K562 (cell line): ENCODE data around the gene TNIP2. TPM values are rescaled to one million over a fixed set of nuclear protein-coding genes. Genes with fewer than 3 reads are reported as not detected.

Experiments used
- ATAC-seq: fragments of 200-7000 bp; cut with Tn5 transposase; 3 replicates; pipeline ENCODE4 v1.9.1; 2020; ENCODE audit warnings: moderate library complexity
- BruUV-seq: library from RNA; stranded (reverse); fragments of 400-500 nt; replicated peaks from 2 replicates; lab custom pipeline; 2021; lab: Mats Ljungman, UMichigan
- CTCF ChIA-PET: fragments of 300-600 bp; formaldehyde crosslinking; extraction: SDS; loops from one replicate; lab custom pipeline; 2021; ENCODE audit warnings: low intra/inter-chr PET ratio; lab: Yijun Ruan, JAX
- POLR2A ChIA-PET: fragments of 300-600, 350-650 bp; sonication (Branson Sonifier 250); formaldehyde crosslinking; extraction: SDS; loops from one replicate; lab custom pipeline; 2021; ENCODE audit warnings: antibody characterized with exemption, inconsistent platforms; lab: Yijun Ruan, JAX
- DNase-seq, 4 experiments: peaks; one replicate each; pipeline versions ENCODE4 v3.0.0 to v3.0.0-alpha.2; 2011 to 2018; ENCODE audit warnings: low spot score in 3 of 4, mixed read lengths in 3 of 4; ENCODE audit errors: extremely low read depth in 1 of 4
- FAIRE-seq: peaks from 2 replicates; lab custom pipeline; 2011; peaks lifted over from hg19 to GRCh38; lab: Jason Lieb, UNC
- H2AFZ ChIP-seq: 2 replicates; pipeline ENCODE4 v1.6.0; 2011; ENCODE audit warnings: low read depth, low read length, control low read depth, inconsistent platforms
- H3K27ac ChIP-seq: fragments of 200-600 bp; 3 replicates; pipeline ENCODE4 v1.8.0; 2011; ENCODE audit warnings: low read depth, mild to moderate bottlenecking, control low read depth, inconsistent platforms, low read length, moderate library complexity, mixed read lengths; ENCODE audit errors: extremely low read depth
- H3K27me3 ChIP-seq, 2 experiments: fragments of 300-600 bp in 1 of 2; 2 replicates in 1 of 2; 3 replicates in 1 of 2; pipeline versions ENCODE4 v1.6.0 to v1.8.0; 2011; ENCODE audit warnings: inconsistent platforms in 2 of 2, low read length in 2 of 2, mild to moderate bottlenecking in 1 of 2, mixed read lengths in 1 of 2, moderate library complexity in 1 of 2; ENCODE audit not compliant: control insufficient read depth in 2 of 2, insufficient read depth in 2 of 2
- H3K36me3 ChIP-seq: fragments of 300-600 bp; 3 replicates; pipeline ENCODE4 v1.8.0; 2011; ENCODE audit warnings: mild to moderate bottlenecking, low read length, inconsistent platforms; ENCODE audit not compliant: control insufficient read depth, insufficient read depth
- H3K4me1 ChIP-seq, 2 experiments: fragments of 200-600 bp in 1 of 2; replicated peaks in 1 of 2; 2 replicates in 1 of 2; 3 replicates in 1 of 2; pipeline versions ENCODE4 v1.5.1 to v1.8.0; 2011; ENCODE audit warnings: inconsistent platforms in 2 of 2, low read length in 2 of 2, mild to moderate bottlenecking in 1 of 2, mixed read lengths in 1 of 2, moderate library complexity in 1 of 2; ENCODE audit not compliant: control insufficient read depth in 2 of 2, insufficient read depth in 2 of 2
- H3K4me2 ChIP-seq: 2 replicates; pipeline ENCODE4 v1.6.1; 2011; ENCODE audit warnings: low read length, control low read depth, inconsistent platforms, mixed read lengths; ENCODE audit not compliant: insufficient read depth
- H3K4me3 ChIP-seq: fragments of 200-600 bp; sonication (generic), shearing (Covaris generic); 2 replicates; pipeline ENCODE4 v1.5.1; 2016; ENCODE audit warnings: control low read depth, inconsistent platforms
- H3K79me2 ChIP-seq: fragments of 200-600 bp; 3 replicates; pipeline ENCODE4 v1.8.0; 2011; ENCODE audit warnings: low read length, inconsistent platforms; ENCODE audit not compliant: control insufficient read depth, insufficient read depth
- H3K9ac ChIP-seq, 2 experiments: 2 replicates each; pipeline versions ENCODE4 v1.6.0 to v1.6.1; 2011; ENCODE audit warnings: low read depth in 2 of 2, low read length in 2 of 2, control low read depth in 1 of 2, inconsistent platforms in 1 of 2, mild to moderate bottlenecking in 1 of 2, mixed read lengths in 1 of 2; ENCODE audit not compliant: insufficient read depth in 1 of 2
- H3K9me1 ChIP-seq: one replicate; pipeline ENCODE4 v1.6.0; 2011; ENCODE audit warnings: inconsistent platforms, mild to moderate bottlenecking, low read length, moderate library complexity; ENCODE audit not compliant: control insufficient read depth, insufficient read depth
- H3K9me3 ChIP-seq: replicated peaks from 2 replicates; pipeline ENCODE4 v1.5.1; 2011; ENCODE audit warnings: low read depth, low read length, inconsistent platforms; ENCODE audit not compliant: control insufficient read depth, insufficient read depth
- H4K20me1 ChIP-seq: replicated peaks from 2 replicates; pipeline ENCODE4 v1.6.1; 2011; ENCODE audit warnings: low read length, inconsistent platforms, mixed read lengths; ENCODE audit not compliant: control insufficient read depth, insufficient read depth
- ARID3B ChIP-seq: fragments of 250-450 bp; sonication (Bioruptor Pico); IDR thresholded peaks from 2 replicates; pipeline ENCODE4 v1.4.0; 2020; ENCODE audit warnings: borderline replicate concordance
- KDM4B ChIP-seq, 2 experiments: fragments of 450-650 bp in 1 of 2; sonication (generic) in 1 of 2; IDR thresholded peaks; 2 replicates each; pipeline ENCODE4 v1.6.1; 2016 to 2017; ENCODE audit warnings: borderline replicate concordance in 2 of 2, antibody characterized with exemption in 1 of 2, low read depth in 1 of 2, mild to moderate bottlenecking in 1 of 2
- MAFG ChIP-seq: fragments of 450-650 bp; conservative IDR thresholded peaks from 2 replicates; pipeline ENCODE4 v1.6.1; 2016; ENCODE audit warnings: missing genetic modification characterization, missing compliant biosample characterization
- MTF1 ChIP-seq: fragments of 250-450 bp; sonication (Bioruptor Pico); IDR thresholded peaks from 2 replicates; pipeline ENCODE4 v1.9.0; 2021; ENCODE audit warnings: moderate library complexity, mild to moderate bottlenecking, inconsistent platforms, borderline replicate concordance
- POU5F1 ChIP-seq: fragments of 150-350 bp; IDR thresholded peaks from 2 replicates; pipeline ENCODE4 v1.6.1; 2014; ENCODE audit warnings: borderline replicate concordance, low read length, low read depth, mild to moderate bottlenecking; ENCODE audit not compliant: partially characterized antibody
- SREBF1 ChIP-seq: fragments of 150-350 bp; IDR thresholded peaks from 2 replicates; pipeline ENCODE4 v1.6.1; 2014; ENCODE audit warnings: antibody characterized with exemption, low read depth, low read length, borderline replicate concordance
- TFAP4 ChIP-seq: sonication (generic); formaldehyde crosslinking; IDR thresholded peaks from 2 replicates; pipeline ENCODE4 v1.8.0; 2022; ENCODE audit warnings: missing genetic modification reagents, mild to moderate bottlenecking, moderate library complexity, borderline replicate concordance
- ZNF197 ChIP-seq: fragments of 200-800 bp; sonication (Bioruptor generic); IDR thresholded peaks from 2 replicates; pipeline ENCODE4 v1.6.1; 2016; ENCODE audit warnings: low read depth, missing genetic modification characterization, missing compliant biosample characterization
- WGBS: fragments of 100-300 bp; shearing (Covaris generic); methylation state at CpG from one replicate; pipeline ENCODE4 v1.1.6; 2016; ENCODE audit warnings: low coverage, mixed read lengths; ENCODE audit not compliant: insufficient coverage; ENCODE audit errors: missing lambda C conversion rate; 5-methylcytosine and 5-hydroxymethylcytosine counted together
- in situ Hi-C: fragments of 300-500 bp; cut with MboI; formaldehyde crosslinking; loops from 4 replicates; pipeline ENCODE4 v1.15.0; 2018; ENCODE audit warnings: inconsistent platforms, mixed read lengths
- intact Hi-C: fragments of 100-400 bp; cut with micrococcal nuclease; formaldehyde crosslinking; loops from 2 replicates; pipeline ENCODE4 v1.14.2; 2022
- polyA plus RNA-seq, 8 experiments: library from polyadenylated mRNA; depleted of rRNA in 4 of 8; stranded (reverse) in 5 of 8; unstranded in 3 of 8; fragments of >200 nt; fragmentation: Nextera tagmentation in 2 of 8; fragmentation: Illumina TruSeq in 1 of 8; extraction: Ambion mirVana in 2 of 8; extraction: Trizol in 1 of 8; gene quantifications; 2 replicates each; pipeline versions ENCODE4 v1.2.1 to v1.2.3, GENCODE V29; 2011 to 2014; ENCODE audit warnings: inconsistent platforms in 1 of 8, missing spikeins in 1 of 8
- total RNA-seq, 7 experiments: library from RNA; depleted of rRNA in 6 of 7; stranded (reverse); fragments of >200 nt in 6 of 7; fragmentation: Illumina TruSeq in 2 of 7; extraction: Trizol in 2 of 7; gene quantifications; 2 replicates each; pipeline versions ENCODE4 v1.2.1 to v1.2.3, GENCODE V29; 2011 to 2021; ENCODE audit warnings: low replicate concordance in 1 of 7

Gene TNIP2
- total and polyA plus RNA-seq, 9 of the 15 experiments (the other 6 are each of a cell fraction or from before 2014, with no cell fraction given), result 0.61 to 42.6 (median 19.5) TPM

- ChIA-PET POLR2A (interaction anchor here (1.0 kb wide), 2 partner anchors 11 to 27 kb away, joined by 3 to 4 read pairs; partner anchors contain the start of gene TNIP2), CTCF (no interaction called here)
- H3K4me2 ChIP-seq, result no peak overlapping the region
- H4K20me1 ChIP-seq, result no peaks in the 10 kb centered on the region
- in situ Hi-C loops, result no loop called here
- FAIRE-seq (no peak), DNase-seq (no peak), ATAC-seq (no peak)
- no peaks in the 10 kb centered on the region for H3K79me2 ChIP-seq
- no TSS peak for BruUV-seq
- H3K27ac ChIP-seq, result no peak overlapping the region
- H3K36me3 ChIP-seq, result peaks cover 40% of the 10 kb centered on the region; the same call in 2 of the 3 replicates
- 92% methylated on average over 9 of the region's 12 CpGs for WGBS
- H3K9ac ChIP-seq, result no peak overlapping the region
- no peaks in the 10 kb centered on the region for H3K27me3 ChIP-seq
- no peak overlapping the region for H3K4me3 ChIP-seq
- intact Hi-C loops, result no loop called here
- no peak overlapping the region for H2AFZ ChIP-seq
- no peaks in the 10 kb centered on the region for H3K9me1 ChIP-seq
- no peaks in the 10 kb centered on the region for H3K9me3 ChIP-seq
- peaks cover 0 to 12% of the 10 kb centered on the region in 2 experiments; a peak in 1 of 5 replicates for H3K4me1 ChIP-seq
- TF ChIP-seq SREBF1 (no peak), KDM4B (IDR thresholded peaks at IDR 0.05; ENCODE audit: borderline replicate concordance in 2 of 2, low read depth in 1 of 2) (no peak), ARID3B (CRISPR knock-in tag) (no peak), MTF1 (no peak), POU5F1 (no peak), MAFG (no peak), ZNF197 (CRISPR knock-in tag) (no peak), TFAP4 (CRISPR knock-in tag) (no peak)
- TF ChIP-seq, all 486 proteins: peak for 0
These were observed 27.2 kb downstream of the TNIP2 start for GRCh38 chr4:2728806-2729532.
